A549 (cell line): ENCODE measurements around the gene HMBS. TPM values are rescaled to one million over a fixed set of nuclear protein-coding genes. Genes with fewer than 3 reads are reported as not detected.

ENCODE experiments used
- ATAC-seq, 2 experiments: fragments of 200-7000 bp in 1 of 2; fragments of >200 bp in 1 of 2; cut with Nextera tagmentation in 1 of 2; cut with Tn5 transposase in 1 of 2; 3 replicates each; pipeline versions ENCODE4 v1.8.0 to v1.9.1; 2018 to 2020; ENCODE audit warnings: mild to moderate bottlenecking in 1 of 2, moderate library complexity in 1 of 2
- CTCF ChIA-PET: fragments of 300-600 bp; sonication (Branson Sonifier 250); formaldehyde crosslinking; extraction: SDS; loops from one replicate; lab custom pipeline; 2021; ENCODE audit warnings: antibody characterized with exemption, inconsistent platforms; lab: Yijun Ruan, JAX
- POLR2A ChIA-PET: fragments of 350-600 bp; formaldehyde crosslinking; extraction: SDS; loops from one replicate; lab custom pipeline; 2021; ENCODE audit warnings: antibody characterized with exemption, inconsistent platforms; lab: Yijun Ruan, JAX
- DNase-seq, 2 experiments: peaks; one replicate each; pipeline versions ENCODE4 v3.0.0 to v3.0.0-alpha.2; 2011 to 2016; ENCODE audit warnings: low read depth in 1 of 2, low spot score in 1 of 2
- FAIRE-seq: peaks from 2 replicates; lab custom pipeline; 2011; peaks lifted over from hg19 to GRCh38; lab: Jason Lieb, UNC
- H3K27ac ChIP-seq, 2 experiments: fragments of >200 bp; sonication (Bioruptor Twin); formaldehyde crosslinking; 3 replicates each; pipeline ENCODE4 v1.5.1; 2016 to 2017
- H3K4me1 ChIP-seq: fragments of >200 bp; sonication (Bioruptor Twin); formaldehyde crosslinking; 3 replicates; pipeline ENCODE4 v1.6.1; 2016
- H3K4me2 ChIP-seq: fragments of >200 bp; sonication (Bioruptor Twin); formaldehyde crosslinking; 3 replicates; pipeline ENCODE4 v1.6.1; 2016
- H3K4me3 ChIP-seq: fragments of >200 bp; sonication (Bioruptor Twin); formaldehyde crosslinking; 3 replicates; pipeline ENCODE4 v1.5.1; 2016
- H3K9me3 ChIP-seq: fragments of >200 bp; sonication (Bioruptor Twin); formaldehyde crosslinking; 3 replicates; pipeline ENCODE4 v1.6.1; 2016
- ATOH8 ChIP-seq: fragments of 250-450 bp; sonication (Bioruptor Pico); IDR thresholded peaks from 2 replicates; pipeline ENCODE4 v1.5.0; 2020; ENCODE audit warnings: low read depth, mild to moderate bottlenecking, moderate library complexity
- CEBPB ChIP-seq, 2 experiments: fragments of >200 bp in 1 of 2; sonication (Bioruptor Twin) in 1 of 2; formaldehyde crosslinking in 1 of 2; IDR thresholded peaks; 2 replicates each; pipeline ENCODE4 v1.6.1; 2012 to 2016
- CHD2 ChIP-seq: fragments of 150-350 bp; IDR thresholded peaks from 2 replicates; pipeline ENCODE4 v1.6.1; 2014; ENCODE audit warnings: low read length; ENCODE audit not compliant: partially characterized antibody
- CHD4 ChIP-seq: fragments of 200-600 bp; sonication (generic); IDR thresholded peaks from 2 replicates; pipeline ENCODE4 v1.6.1; 2016; ENCODE audit warnings: antibody characterized with exemption, mild to moderate bottlenecking, borderline replicate concordance
- E2F6 ChIP-seq: IDR thresholded peaks from 2 replicates; pipeline ENCODE4 v1.6.1; 2012; ENCODE audit warnings: low read depth, borderline replicate concordance
- ELK1 ChIP-seq: fragments of 150-350 bp; IDR thresholded peaks from 2 replicates; pipeline ENCODE4 v1.6.1; 2014; ENCODE audit warnings: low read depth, mild to moderate bottlenecking, low read length
- ESRRA ChIP-seq: fragments of 150-350 bp; IDR thresholded peaks from 2 replicates; pipeline ENCODE4 v1.6.1; 2014; ENCODE audit warnings: mild to moderate bottlenecking, low read length, borderline replicate concordance
- FOSL2 ChIP-seq, 2 experiments: fragments of 450-650 bp in 1 of 2; fragments of >200 bp in 1 of 2; sonication (Bioruptor Twin) in 1 of 2; formaldehyde crosslinking; IDR thresholded peaks; 2 replicates each; pipeline versions ENCODE4 v1.5.0 to v1.6.1; 2016 to 2020; ENCODE audit warnings: mild to moderate bottlenecking in 1 of 2, moderate library complexity in 1 of 2
- FOXS1 ChIP-seq: fragments of 250-450 bp; sonication (Bioruptor Pico); IDR thresholded peaks from 2 replicates; pipeline ENCODE4 v1.5.0; 2020; ENCODE audit warnings: mild to moderate bottlenecking, moderate library complexity
- GATA3 ChIP-seq: IDR thresholded peaks from 2 replicates; pipeline ENCODE4 v1.6.1; 2012; ENCODE audit warnings: borderline replicate concordance
- HDAC2 ChIP-seq: fragments of 200-600 bp; sonication (generic); IDR thresholded peaks from 2 replicates; pipeline ENCODE4 v1.6.1; 2016
- HOXB5 ChIP-seq: fragments of 250-450 bp; sonication (Bioruptor Pico); IDR thresholded peaks from 2 replicates; pipeline ENCODE4 v1.5.0; 2020; ENCODE audit warnings: mild to moderate bottlenecking, moderate library complexity
- JUN ChIP-seq, 2 experiments: fragments of >200 bp; sonication (Bioruptor Twin); formaldehyde crosslinking; IDR thresholded peaks; 2 replicates in 1 of 2; 3 replicates in 1 of 2; pipeline ENCODE4 v1.6.1; 2016 to 2017
- JUNB ChIP-seq: fragments of >200 bp; sonication (Bioruptor Twin); formaldehyde crosslinking; IDR thresholded peaks from 2 replicates; pipeline ENCODE4 v1.6.1; 2016
- MAX ChIP-seq: IDR thresholded peaks from 2 replicates; pipeline ENCODE4 v1.6.1; 2012
- MYC ChIP-seq: IDR thresholded peaks from 2 replicates; pipeline ENCODE4 v1.6.1; 2012; ENCODE audit warnings: mild to moderate bottlenecking, inconsistent platforms, low read length, improper control_type of control experiment, borderline replicate concordance
- NFE2L2 ChIP-seq: fragments of 150-350 bp; conservative IDR thresholded peaks from 2 replicates; pipeline ENCODE4 v1.6.1; 2014; ENCODE audit warnings: low read length
- POLR2A ChIP-seq: IDR thresholded peaks from 2 replicates; pipeline ENCODE4 v1.6.1; 2012; ENCODE audit warnings: mild to moderate bottlenecking, low read length
- RAD21 ChIP-seq, 2 experiments: fragments of >200 bp in 1 of 2; sonication (Bioruptor Twin) in 1 of 2; formaldehyde crosslinking in 1 of 2; IDR thresholded peaks in 1 of 2; conservative IDR thresholded peaks in 1 of 2; 2 replicates in 1 of 2; 3 replicates in 1 of 2; pipeline ENCODE4 v1.6.1; 2012 to 2018; ENCODE audit warnings: inconsistent platforms in 1 of 2
- RCOR1 ChIP-seq: fragments of 150-350 bp; IDR thresholded peaks from 2 replicates; pipeline ENCODE4 v1.6.1; 2014; ENCODE audit warnings: antibody characterized with exemption, low read length, low read depth
- RFX5 ChIP-seq: fragments of 450-650 bp; IDR thresholded peaks from 2 replicates; pipeline ENCODE4 v1.7.1; 2014; ENCODE audit warnings: antibody characterized with exemption, mild to moderate bottlenecking, moderate library complexity
- TP53 ChIP-seq: fragments of 250-450 bp; sonication (Bioruptor Pico); IDR thresholded peaks from 2 replicates; pipeline ENCODE4 v1.5.0; 2021; ENCODE audit warnings: mild to moderate bottlenecking, moderate library complexity
- ZC3H11A ChIP-seq: fragments of 450-650 bp; IDR thresholded peaks from 2 replicates; pipeline ENCODE4 v1.6.1; 2014; ENCODE audit warnings: antibody characterized with exemption, mild to moderate bottlenecking
- ZNF302 ChIP-seq: fragments of 250-450 bp; sonication (Bioruptor Pico); IDR thresholded peaks from 2 replicates; pipeline ENCODE4 v1.9.0; 2021; ENCODE audit warnings: inconsistent platforms, mild to moderate bottlenecking, moderate library complexity
- ZSCAN20 ChIP-seq: fragments of 250-450 bp; sonication (Bioruptor Pico); IDR thresholded peaks from 2 replicates; pipeline ENCODE4 v1.8.0; 2022; ENCODE audit warnings: mild to moderate bottlenecking, moderate library complexity
- WGBS: methylation state at CpG from one replicate; pipeline ENCODE4 v1.1.6; 2017; ENCODE audit errors: missing lambda C conversion rate; 5-methylcytosine and 5-hydroxymethylcytosine counted together
- polyA plus RNA-seq, 4 experiments: library from polyadenylated mRNA; depleted of rRNA in 3 of 4; stranded (reverse); fragments of >200 nt; fragmentation: RNase III in 1 of 4; extraction: RNeasy Plus Mini Kit Qiagen cat#74134 plus additional on column Dnase treatment in 1 of 4; gene quantifications; 2 replicates in 3 of 4; 3 replicates in 1 of 4; pipeline ENCODE4 v1.2.3, GENCODE V29; 2011 to 2017

The HMBS gene
- polyA plus RNA-seq, 2 of the 4 experiments (the other 2 are of a cell fraction), result 48.8 to 62.2 TPM

- 86% methylated on average over 6 of the region's 6 CpGs for WGBS
- ChIA-PET CTCF (interaction anchor here (1.0 to 3.2 kb wide), 4 partner anchors 9 to 55 kb away, joined by 3 to 11 read pairs (median 6); partner anchors contain the start of genes HYOU1 and SLC37A4), POLR2A (interaction anchor here (1.4 kb wide), 1 partner anchor 9 kb away, joined by 5 read pairs; the partner anchor contains the start of gene HYOU1)
- no peak for ATAC-seq
- TF ChIP-seq CHD4 (no peak), POLR2A (no peak), RFX5 (no peak), TP53 (CRISPR knock-in tag) (no peak), FOSL2 (IDR thresholded peaks at IDR 0.05) (no peak), FOSL2 (CRISPR knock-in tag; IDR thresholded peaks at IDR 0.05) (no peak), ZNF302 (CRISPR knock-in tag) (no peak), CHD2 (no peak), RAD21 (conservative IDR thresholded peaks at IDR 0.05 in 1 of 2, IDR thresholded peaks at IDR 0.05 in 1 of 2) (no peak), MYC (no peak)
- Histone ChIP-seq H3K27ac (no peak overlapping the region), H3K4me2 (no peak overlapping the region), H3K9me3 (no peaks in the 10 kb centered on the region), H3K4me1 (no peaks in the 10 kb centered on the region), H3K4me3 (no peak overlapping the region)
- no peak for FAIRE-seq
- no peak for DNase-seq
Measured at GRCh38 chr11:119047205-119047604, 37.5 kb upstream of the HMBS start.

GRCh38 chr11:119048644-119049043 lies 36.0 kb upstream of the HMBS start:
- POLR2A ChIA-PET, result no interaction called here
- TF ChIP-seq RCOR1, result no peak
- TF ChIP-seq RFX5, result no peak
- TF ChIP-seq JUNB, result no peak
- TF ChIP-seq NFE2L2, result no peak
- no peak for TF ChIP-seq ZSCAN20 (CRISPR knock-in tag)
- TF ChIP-seq HDAC2, result no peak
- no peak for TF ChIP-seq ESRRA
- no peak for TF ChIP-seq ELK1
- no peak for TF ChIP-seq E2F6
- no peak for TF ChIP-seq HOXB5 (CRISPR knock-in tag)
- no peak for TF ChIP-seq ATOH8 (CRISPR knock-in tag)
- TF ChIP-seq CEBPB (IDR thresholded peaks at IDR 0.05), result no peak
- TF ChIP-seq MAX, result no peak
- no peak for TF ChIP-seq JUN (IDR thresholded peaks at IDR 0.05)
- no peak for TF ChIP-seq FOXS1 (CRISPR knock-in tag)
- TF ChIP-seq RAD21 (conservative IDR thresholded peaks at IDR 0.05 in 1 of 2, IDR thresholded peaks at IDR 0.05 in 1 of 2), result no peak
- TF ChIP-seq ZC3H11A, result no peak
- no peak for TF ChIP-seq GATA3
- CTCF ChIA-PET, result interaction anchor here (0.7 to 3.2 kb wide), 2 partner anchors 17 to 426 kb away, joined by 3 to 11 read pairs; partner anchors contain the start of gene SLC37A4
- no peak overlapping the region for H3K4me2 ChIP-seq
- no peak for ATAC-seq
- H3K4me3 ChIP-seq, result no peak overlapping the region
- no peak for FAIRE-seq
- H3K27ac ChIP-seq, result no peak overlapping the region
- 98% methylated on average over 9 of the region's 9 CpGs for WGBS
- no peak for DNase-seq
- no peaks in the 10 kb centered on the region for H3K4me1 ChIP-seq
- H3K9me3 ChIP-seq, result no peaks in the 10 kb centered on the region
